RKO (cell line): Measurements from ENCODE around the gene WASL.
A peak's percentile ranks its signal among the peaks of the same experiment; 100 is the strongest.
"Not testable (repeated sequence)": the region's sequence is repeated elsewhere in the genome, so short reads cannot be mapped to it uniquely, and the experiment has no call there.

ENCODE experiments used
- DNase-seq: peaks from one replicate; pipeline ENCODE4 v3.0.0-alpha.2; 2016; ENCODE audit warnings: low spot score

WASL gene

DNA sequence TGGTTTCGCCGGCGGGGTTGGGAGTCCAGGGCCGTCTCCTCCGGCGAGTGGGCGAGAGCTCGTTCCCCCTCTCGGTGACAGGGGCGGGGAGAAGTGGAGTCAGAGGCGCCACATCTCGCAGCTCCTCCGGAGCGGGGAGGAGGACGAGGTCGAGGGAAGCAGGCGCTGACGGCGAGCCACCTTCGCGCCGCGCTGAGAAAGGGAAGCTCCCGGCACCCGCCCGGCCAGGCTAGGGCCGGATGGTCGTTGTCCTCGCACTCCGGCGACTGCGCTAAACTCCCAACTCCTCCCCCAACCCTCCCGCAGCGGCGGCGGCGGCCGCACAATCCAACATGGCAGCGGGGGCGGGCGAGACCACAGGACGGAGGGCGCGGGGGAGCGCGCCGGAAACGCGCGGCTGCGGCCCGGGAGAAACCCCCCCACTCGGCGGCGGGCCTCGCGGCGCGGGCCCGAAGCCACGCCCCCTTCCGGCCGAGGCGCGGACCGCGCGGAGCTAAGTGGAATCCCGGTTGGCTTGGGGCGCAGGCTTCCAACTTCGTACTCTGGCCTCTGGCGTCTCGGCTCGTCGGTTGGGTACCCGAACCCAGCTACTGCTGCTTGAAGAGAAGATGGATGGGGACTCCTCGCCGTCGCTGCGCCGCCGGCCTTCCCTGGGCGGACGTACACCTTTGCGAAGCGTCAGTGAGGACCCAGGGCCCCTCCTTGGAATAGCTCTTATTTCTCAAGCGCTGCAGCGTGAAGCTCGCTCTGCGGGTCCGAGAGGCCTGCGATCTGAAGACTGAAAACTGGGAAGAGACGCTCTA is at the start of gene WASL:
Gene WASL, minus strand, starts transcription at position 270 of the 803 bp plus-strand sequence. Its CDS starts 269 bp downstream, at position 1.
- peak; percentile 93 for DNase-seq

DNA sequence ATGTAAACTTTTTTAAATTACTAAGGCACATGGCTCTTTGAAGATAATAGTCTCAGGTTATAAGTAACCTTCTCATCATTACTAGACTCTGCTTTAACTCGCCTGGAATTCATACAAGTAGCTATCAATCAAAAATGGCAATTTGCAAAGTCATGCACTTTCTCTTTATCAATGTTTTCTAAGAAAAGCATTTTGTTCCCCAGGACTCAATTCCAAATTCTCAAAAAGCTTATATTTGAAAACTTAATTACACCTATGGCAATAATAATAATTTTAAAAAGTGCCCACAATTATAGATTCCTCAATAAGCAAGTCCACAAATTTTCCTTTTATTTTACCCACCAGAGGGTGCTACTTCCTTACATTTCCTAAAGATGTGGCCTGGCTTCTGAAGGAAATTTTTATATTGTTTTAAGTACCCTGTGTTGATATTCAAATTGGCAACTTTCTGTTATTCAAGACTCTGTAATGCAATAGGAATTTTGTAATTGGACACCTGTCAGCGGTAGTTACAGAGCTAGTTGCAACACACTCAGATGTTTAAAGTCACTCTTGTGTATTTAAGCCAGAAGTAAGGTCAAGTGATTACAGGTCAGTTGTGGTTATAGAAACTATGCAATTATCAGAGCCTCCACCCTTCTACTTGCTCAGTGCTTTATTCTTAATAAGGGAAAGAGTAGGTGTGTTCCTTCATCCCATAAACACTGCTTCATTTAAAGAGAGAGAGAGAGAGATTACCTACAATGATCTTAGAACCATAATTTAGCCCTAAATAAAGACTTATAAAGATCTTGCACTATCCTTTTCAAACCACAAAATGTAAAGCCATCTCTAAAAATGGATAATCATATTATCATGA is 49.1 kb upstream of the WASL start:
- peak; percentile 86 for DNase-seq

DNA sequence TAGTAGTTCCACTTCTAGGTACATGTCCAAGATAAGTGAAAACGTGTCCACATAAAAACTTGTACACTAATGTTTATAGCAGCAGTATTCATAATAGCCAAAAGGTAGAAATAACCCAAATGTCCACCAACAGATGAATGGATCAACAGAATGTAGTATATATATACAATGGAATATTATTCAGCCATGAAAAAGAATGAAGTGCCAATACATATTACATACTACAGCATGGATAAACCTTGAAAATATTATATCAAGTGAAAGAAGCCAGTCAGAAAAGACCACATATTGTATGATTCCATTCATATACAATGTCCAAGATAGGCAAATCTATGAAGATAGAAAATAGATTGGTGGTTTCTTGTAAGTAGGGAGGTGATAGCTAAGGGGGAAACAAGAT is 47.8 kb upstream of the WASL start:
- no peak for DNase-seq

DNA sequence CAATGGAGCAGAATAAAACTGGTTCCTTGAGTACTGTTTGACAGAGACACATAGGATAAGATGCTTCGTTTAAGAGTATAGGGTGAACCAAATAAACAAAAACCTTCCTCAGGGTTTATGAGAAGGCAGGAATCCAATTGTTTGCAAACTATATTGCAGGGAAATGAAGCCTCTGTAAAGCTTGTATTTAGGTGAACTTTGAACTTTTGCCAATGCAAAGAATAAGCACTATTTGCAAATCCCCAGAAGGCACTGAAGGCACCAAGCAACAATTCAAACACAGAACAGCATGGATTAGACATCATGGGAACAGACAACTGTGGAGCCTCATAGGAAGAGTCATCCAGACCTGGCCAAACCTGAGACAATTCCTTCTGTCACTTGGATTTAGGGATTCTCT is 47.1 kb upstream of the WASL start:
- no peak for DNase-seq

DNA sequence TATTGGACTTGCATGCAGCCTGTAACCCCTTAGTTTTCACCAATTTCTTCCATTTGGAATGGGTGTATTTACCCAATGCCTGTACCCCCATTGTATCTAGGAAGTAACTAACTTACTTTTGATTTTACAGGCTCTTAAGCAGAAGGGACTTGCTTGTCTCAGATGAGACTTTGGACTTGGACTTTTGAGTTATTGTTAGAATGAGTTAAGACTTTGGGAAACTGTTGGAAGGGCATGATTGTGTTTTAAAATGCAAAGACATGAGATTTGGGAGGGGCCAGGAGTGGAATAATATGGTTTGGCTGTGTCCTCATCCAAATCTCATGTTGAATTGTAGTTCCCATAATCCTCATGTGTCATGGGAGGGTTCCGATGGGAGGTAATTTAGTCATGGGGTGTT is 46.3 kb upstream of the WASL start:
- not testable (repeated sequence) for DNase-seq

DNA sequence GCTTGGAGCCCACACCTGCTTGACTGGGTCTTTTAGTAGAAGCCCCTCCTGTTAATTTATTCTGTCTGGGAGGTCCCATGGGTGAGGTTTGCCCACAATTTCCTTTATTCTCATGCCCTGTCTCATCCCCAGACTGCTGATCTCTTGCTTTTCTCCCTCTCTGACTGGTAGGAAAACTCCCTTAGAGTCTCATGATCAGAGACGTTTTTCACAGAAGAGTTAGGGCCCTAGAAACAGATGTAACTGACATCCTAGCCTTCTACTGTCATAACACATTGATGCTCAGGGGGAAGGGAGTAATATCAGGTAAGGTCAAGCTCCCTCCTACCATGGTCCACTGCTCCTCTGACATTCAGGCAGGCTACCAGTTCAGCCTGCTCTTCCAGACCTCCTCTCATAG is 43.7 kb upstream of the WASL start:
- DNase-seq: no peak

DNA sequence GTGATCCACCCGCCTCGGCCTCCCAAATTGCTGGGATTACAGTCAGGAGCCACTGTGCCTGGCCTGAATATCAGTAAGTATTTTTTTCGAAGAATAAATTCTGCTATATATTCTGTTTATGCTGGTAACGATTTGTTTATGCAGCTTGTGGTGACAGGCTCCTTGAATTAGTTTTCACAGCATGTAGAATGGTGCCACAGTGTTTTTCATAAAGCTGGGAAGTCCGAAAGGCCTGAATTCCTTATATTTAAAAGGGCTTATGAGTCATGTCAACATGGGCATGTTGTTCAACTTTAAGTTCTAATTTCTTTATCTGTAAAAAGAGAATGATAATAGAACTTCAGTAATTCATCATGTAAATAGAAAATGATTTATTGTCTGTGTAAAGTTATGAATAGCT is 42.2 kb upstream of the WASL start:
- DNase-seq: no peak

DNA sequence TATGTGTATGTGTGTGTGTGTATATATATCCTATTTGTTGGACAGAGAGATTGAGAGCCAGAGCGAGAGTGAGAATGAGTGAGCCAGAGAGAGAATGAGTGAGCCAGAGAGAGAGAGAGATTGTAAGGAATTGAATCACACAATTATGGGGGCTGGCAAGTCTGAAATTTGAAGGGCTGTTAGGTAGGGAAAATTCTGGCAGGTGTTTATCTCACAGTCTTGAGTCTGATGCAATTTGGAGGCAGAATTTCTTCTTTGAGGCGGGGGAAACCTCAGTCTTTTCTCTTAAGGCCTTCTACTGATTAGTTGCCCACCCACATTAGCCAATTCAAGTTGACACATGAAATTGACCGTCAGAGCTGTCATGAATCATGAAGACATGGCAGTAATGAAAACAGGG is 41.0 kb upstream of the WASL start:
- DNase-seq: no peak

DNA sequence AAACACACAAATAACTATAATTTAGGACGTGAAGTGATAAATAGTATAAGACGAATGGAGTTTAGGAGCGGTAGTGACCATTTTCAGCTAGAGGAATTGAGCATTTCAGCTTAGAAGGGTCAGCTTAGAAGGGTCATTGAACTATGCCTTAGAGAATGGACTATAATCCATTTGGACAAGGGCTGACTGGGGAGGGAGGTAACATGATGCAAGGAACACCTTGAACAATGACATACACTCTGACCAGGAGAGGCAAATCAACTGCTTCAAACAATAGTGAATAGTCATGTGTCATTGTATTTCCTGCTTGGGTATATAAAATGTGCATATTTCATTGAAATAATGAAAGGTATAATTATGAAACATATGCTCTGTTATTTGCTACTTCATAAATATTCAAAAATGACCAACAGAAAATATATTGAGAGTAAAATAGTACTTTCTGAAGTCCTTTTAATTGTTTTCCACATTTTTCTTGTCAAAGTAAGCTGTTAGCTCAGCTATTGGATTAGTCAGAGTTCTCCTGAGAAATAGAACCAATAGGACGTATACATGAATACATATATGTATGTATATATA is 40.5 kb upstream of the WASL start:
- DNase-seq: no peak

DNA sequence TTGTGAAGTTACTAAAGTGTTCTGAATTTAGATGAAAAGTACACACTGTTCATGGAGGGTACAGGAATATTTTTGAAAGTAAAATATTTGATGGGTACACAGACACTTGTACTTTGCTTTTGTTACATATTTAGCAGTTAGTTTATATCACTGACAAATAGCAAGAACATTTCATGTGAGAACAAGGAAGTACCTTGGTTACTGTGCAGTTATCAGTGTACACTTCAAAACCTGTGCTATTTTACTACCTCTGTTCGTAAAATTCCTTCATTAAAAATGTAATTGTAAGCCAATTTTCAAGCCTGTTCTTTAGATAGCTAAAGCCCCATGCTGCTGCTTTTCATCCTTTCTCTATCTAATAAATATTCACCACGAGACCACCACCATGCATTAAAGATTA is 39.8 kb upstream of the WASL start:
- no peak for DNase-seq

DNA sequence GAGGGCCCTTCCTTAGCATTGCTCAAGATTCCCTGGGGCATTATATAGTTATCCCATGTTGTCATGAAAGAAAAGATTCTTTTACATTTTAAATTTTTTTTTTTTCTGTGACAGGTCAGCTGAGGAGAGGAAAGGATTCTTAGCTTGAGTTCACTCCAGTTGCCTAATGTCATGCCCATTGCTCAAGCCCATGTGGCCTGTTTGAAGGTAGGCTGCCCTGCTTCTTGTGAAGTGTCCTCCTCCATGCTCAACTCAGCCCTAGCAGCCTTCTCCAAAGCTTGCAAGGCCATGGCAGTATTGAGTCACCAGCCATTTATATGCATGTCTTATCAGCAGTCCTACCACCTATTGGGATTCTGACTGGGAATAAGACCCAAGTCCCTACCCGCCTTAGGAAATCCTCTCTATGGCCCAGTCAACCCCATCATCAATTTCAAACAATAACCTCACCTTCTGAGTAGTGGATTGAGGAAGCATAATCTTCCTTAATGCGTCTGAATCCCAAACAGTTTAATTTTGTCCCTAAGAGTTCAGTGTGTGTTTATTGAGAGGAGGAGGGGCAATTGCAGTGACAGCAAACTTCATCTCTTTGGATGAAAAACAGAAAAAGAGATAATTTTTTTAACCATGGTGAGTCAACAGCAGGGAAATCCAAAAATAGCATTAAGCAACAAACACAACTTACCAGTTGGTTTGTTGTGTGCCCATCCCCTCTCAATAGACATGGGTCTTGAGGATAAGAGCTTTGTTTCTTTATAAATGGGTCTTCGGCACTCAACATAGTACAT is 38.6 kb upstream of the WASL start:
- DNase-seq: no peak

DNA sequence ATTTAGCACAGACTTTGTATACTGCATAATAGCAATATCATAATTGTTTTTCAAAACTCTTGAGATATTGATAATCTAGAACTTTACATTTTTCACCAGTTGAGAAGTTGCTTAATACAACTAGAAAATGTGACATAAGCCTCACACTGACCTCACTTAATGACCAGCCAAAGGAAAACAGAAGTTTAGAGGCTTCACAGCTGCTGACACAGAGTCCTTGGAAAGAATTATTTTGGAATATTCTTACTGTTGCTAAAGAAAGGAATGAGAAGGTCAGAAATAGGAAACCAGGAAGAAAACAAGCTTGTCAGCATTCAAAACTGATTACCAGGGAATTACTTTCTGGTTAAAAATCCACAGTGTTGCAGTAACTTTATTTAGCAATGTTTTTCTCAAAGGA is 35.5 kb upstream of the WASL start:
- no peak for DNase-seq

DNA sequence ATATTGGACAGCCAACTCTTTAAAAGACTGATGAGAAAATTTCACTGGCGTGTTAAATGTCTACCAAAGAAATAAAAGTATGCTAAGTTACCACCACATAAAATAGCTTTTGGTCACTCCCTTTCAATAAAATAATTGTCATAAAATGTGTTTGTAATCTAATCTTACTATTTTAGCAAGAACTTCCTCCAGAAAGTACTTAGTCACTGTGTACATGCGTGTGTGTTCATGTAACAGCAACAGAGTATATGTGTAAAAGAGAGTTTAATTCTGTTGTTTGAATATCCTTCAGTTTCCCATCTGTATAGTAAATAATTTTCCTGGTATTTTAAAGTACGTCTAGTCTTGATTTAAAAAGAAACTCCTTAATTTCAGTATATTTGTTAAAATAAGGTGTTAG is 35.0 kb upstream of the WASL start:
- no peak for DNase-seq

DNA sequence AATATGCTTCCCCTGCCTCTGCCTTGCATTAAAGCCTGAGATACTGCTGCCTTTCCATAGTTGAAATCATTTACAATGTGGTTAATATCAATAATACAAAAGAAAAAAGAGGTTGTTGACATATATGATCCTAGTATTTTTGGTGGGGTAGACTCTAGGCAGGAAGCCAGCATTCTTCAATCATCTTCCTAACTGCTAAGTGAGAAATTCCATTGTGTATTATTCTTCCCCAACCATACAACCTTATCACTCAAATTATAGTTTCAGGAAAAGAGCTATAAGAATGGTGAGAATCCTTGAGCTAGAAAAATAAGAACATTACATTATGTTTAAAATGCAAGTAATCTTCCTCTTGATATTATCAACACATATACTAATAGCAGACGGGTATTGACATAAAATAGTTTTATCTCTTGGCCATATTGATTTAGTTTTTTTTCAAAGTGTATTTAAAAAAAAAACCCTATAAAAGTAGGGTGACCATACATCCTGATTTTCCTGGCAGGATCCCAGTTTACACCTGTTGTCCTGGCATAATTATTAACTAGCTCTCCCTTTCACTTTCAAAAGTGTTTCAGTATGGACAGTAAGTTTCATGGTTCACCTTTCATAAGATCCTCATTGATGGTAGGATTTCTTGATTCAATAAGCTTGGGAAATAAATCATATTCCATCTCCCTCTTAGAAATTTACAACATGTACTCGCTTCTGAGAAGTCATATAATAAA is 33.4 kb upstream of the WASL start:
- DNase-seq: no peak

DNA sequence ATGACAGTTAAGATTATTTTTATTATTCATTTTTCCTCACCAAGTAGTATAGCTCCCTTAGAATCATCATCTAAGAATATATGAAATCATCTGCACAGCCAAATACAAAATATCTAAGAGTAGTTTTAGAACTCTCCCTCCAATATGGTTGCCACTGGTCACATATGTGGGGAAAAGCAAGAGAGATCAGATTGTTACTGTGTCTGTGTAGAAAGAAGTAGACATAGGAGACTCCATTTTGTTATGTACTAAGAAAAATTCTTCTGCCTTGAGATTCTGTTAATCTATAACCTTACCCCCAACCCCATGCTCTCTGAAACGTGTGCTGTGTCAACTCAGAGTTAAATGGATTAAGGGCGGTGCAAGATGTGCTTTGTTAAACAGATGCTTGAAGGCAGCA is 31.7 kb upstream of the WASL start:
- not testable (repeated sequence) for DNase-seq

DNA sequence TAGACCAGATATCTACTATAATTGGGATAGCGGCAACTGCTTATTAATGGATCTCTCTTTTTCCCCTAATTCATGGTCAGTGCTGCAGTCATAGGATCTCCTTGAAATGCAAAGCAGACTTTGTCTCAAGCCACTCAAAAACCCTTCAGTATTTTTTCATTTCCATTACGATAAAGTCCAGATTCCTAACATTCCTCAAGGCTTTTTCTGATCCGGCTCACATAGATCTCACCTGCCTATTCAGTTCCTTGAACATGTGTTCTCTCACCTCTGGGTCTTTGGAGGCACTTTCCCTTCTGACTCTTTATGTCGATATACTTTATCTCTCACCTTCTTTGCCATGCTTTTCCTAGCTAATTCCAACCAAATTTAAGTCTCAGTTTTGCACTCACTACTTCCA is 25.7 kb upstream of the WASL start:
- DNase-seq: no peak

DNA sequence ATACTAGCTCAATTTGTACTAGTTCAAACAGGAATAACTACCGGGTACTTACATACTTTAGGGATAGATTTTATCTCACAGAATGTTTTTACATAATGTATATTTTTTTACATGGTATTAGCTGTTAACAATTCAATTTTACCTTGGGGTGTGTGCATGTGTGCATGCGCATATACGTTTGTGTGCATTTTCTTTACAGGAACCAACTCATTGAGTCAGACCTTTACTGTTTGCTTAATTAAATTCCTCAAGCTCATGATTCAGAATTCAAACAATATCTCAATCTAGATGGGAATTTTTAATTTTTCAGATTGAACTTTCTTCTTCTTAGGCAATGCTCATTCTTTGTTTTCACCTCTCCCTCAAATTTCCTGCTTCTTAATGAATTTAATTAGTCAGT is 24.7 kb upstream of the WASL start:
- DNase-seq: no peak

DNA sequence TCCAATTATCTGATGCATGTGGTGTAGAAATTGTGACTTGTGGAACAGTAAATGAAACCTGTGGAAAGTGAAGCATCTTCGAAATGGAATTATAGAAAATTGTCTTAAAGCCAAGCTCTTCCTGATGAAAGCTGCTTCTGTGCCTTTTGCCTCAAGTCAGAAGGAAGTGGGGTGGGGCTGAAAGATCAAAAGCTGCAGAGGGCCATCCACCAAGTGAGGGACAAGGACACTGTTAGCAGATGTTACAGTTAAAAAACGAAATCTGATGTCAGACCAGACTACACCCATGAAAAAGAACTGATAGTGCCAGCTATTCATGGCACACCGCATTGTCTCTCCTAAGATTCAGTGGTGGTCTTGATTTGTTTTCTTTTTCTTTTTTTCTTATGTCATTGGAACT is 23.8 kb upstream of the WASL start:
- DNase-seq: no peak

DNA sequence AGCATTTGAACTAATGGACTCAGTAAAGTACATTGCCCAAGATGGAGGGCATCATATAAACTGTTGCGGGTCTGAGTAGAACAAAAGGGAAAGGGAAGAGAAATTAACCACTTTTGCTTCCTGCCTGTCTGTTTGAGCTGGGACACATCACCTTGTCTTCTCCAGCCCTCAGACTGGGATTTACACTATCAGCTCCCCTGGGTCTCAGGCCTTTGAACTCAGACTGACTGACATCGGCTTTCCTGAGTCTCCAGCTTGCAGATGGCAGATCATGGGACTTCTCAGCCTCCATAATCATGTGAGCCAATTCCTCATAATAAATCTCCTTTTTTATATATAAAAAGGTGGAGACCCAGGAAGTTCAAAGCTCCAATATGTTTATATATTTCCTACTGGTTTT is 23.0 kb upstream of the WASL start:
- DNase-seq: no peak

DNA sequence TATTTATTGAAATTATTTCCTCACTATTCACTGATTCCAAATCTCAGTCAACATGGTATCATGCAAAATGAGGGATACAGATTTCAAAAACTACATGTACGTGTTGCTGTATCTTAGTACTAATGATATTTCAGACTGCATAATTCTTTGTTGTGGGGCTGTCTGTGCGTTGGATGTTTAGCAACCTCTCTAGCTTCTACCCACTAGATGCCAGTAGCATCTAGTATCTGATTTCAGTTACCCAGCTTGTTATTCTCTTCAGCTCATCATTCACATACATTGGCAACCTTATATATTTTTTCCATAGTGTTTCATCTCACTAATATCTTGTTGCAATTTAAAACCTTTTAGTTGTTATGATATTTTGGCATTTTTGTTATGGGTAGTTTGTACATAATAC is 22.5 kb upstream of the WASL start:
- DNase-seq: no peak

DNA sequence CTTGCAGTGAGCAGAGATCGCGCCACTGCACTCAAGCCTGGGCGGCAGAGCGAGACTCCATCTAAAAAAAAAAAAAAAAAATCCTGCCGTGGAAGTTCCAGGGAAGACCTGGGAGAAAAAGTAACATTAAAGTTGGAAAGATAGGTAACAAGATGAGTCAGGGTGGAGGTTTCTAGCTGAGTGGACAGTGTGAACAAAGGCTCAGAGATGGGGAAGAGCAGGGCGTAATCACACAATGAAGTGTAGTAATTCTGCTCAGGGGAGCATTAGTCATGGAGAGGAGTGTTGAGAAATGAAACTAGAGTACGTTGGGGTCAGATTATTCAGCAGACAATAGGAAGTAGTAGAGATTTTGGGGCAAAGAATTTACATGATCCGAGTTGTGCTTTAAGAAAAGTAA is 21.6 kb upstream of the WASL start:
- peak; percentile 81 for DNase-seq

DNA sequence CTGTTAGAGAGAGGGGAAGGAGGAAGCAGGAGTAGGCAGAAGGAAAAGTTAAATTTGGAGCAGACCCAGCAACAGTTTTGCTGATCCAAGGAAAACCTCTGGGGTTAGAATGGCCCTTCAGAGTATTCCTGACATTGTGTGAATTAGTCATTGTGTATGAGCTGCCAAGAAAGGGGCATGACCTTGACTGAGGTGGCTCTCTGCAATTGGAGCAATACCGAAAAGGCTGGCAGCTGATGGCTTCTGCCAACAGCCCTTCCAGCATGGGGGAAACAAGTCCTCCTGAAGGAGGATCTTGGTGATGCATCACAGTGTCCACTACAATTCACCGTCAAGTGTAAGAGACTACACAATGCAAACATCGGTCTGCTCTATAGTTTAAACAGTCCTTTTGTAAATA is 20.6 kb upstream of the WASL start:
- peak; percentile 96 for DNase-seq
